ENCODE data around the gene RALGPS1. TPM values are rescaled to one million over a fixed set of nuclear protein-coding genes. Genes with fewer than 3 reads are reported as not detected.

RALGPS1 gene
- total and polyA plus RNA-seq, 7 donors = 6.6 to 18.6 (median 11.4) TPM

DNA sequence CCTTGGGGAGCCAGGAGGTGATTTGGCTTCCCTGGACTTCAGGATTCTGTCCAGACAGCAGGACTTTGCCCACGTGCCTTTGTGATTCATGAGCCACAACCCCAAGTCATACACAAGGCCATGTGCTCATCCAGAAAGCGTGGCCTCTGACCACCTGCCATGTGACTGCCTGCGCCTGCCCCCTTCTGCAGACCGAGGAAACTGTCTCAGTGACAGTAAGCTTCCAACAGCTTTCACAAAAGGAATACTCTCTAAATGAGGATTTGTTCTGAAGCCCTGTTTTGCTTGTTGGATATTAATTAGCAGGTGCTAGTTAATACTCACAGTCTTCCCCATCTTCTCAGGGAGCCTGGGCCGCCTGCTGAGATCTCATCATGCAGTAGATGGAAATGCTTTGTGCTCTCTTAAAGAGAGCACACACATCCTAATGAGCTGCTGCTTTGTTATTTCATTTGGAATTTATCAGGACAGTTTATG is 244.8 kb downstream of the RALGPS1 start:
- TF ChIP-seq POLR2A (IDR thresholded peaks at IDR 0.05) (no peak), CTCF (IDR thresholded peaks at IDR 0.05) (peak; percentile 7 to 32 (median 22)), EP300 (IDR thresholded peaks at IDR 0.05) (peak in 2 of 4 donors; percentile 73 to 82), POLR2AphosphoS5 (IDR thresholded peaks at IDR 0.05) (peak in 3 of 4 donors; percentile 58 to 86 (median 64))
- Histone ChIP-seq H3K27me3 (no peaks in the 10 kb centered on the region), H3K27ac (peak overlapping the region in 3 of 4 donors; percentile 59 to 78 (median 76)), H3K9me3 (no peaks in the 10 kb centered on the region), H3K4me1 (peaks cover 0 to 74% (median 41%) of the 10 kb centered on the region in 4 donors), H3K36me3 (no peaks in the 10 kb centered on the region), H3K4me3 (no peak overlapping the region)
- WGBS, 2 donors = 74 to 77% methylated on average over 5 of the region's 5 CpGs
- intact Hi-C loops (cut with DNase I) = no loop called here
- DNase-seq = peak; percentile 92

DNA sequence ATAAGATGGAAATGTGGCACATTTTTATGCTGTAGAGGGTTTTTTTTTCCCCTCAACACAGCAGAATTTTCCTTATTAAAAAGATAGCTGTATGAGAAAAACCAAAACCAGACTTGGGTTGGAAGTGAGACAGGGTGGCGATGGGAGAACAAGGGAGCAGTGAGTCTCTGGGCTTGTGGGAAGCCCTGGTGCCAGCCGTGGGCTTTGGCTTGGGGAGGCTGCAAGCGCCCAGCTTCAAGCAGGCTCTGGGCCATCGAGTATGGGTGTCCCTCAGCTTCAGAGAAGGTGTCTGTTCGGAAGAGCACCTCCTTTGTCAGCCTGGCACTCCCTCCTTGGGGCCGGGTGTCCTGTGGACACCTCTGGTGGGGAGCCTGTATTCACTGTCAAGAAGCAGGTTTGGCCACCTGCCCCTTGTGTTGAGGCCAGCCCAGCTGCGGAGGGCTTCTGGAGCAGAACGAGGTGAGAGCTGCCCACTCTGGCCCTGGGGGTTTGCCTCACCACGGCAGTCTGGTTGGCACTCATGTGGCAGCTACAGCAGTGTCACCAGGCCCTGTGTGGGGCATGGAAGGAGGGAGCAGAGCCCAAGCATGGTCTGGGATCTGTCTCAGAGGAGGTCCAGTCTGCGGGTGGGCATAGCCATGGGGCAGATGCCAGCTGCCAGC is 245.5 kb downstream of the RALGPS1 start:
- TF ChIP-seq EP300 (IDR thresholded peaks at IDR 0.05) = no peak
- TF ChIP-seq POLR2AphosphoS5 (IDR thresholded peaks at IDR 0.05) = no peak
- TF ChIP-seq CTCF (IDR thresholded peaks at IDR 0.05) = no peak
- no peak for TF ChIP-seq POLR2A (IDR thresholded peaks at IDR 0.05)
- 91 to 94% methylated on average over 10 of the region's 10 CpGs for WGBS, 2 donors
- Histone ChIP-seq H3K4me1 (peaks cover 0 to 67% (median 35%) of the 10 kb centered on the region in 4 donors), H3K9me3 (no peaks in the 10 kb centered on the region), H3K27ac (peak overlapping the region in 3 of 4 donors; percentile 59 to 78 (median 76)), H3K4me3 (no peak overlapping the region), H3K27me3 (no peaks in the 10 kb centered on the region), H3K36me3 (no peaks in the 10 kb centered on the region)
- peak; percentile 68 for DNase-seq
- intact Hi-C loops (cut with DNase I) = no loop called here

DNA sequence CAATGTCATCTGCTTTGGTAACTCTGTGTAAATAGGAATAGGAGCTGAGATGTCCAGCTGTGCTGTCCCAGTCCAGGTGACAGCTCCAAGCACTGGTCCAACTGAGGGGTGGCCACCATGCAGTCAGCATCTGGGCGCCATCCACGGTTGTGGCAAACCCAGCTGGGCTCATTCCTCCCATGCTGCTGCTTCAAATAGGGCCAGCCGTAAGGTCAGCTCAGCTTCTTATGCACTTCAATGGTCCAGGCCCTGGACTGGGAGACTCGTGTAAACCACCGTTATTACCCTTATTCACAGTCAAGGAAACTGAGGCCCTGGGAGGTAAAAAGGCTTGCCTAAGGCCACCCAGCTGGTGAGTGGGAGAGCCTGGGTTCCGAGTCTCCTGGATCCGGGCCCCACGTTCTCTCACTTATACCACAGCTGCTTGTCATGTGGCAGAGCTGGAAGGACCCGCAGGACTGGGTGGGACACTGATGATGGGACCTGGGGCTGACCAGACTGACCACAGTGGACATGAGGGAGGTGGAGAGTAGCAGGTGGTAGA is 246.6 kb downstream of the RALGPS1 start:
- H3K9me3 ChIP-seq = no peaks in the 10 kb centered on the region
- H3K27me3 ChIP-seq = no peaks in the 10 kb centered on the region
- H3K4me3 ChIP-seq = no peak overlapping the region
- DNase-seq = peak; percentile 53
- intact Hi-C loops (cut with DNase I) = no loop called here
- H3K36me3 ChIP-seq = no peaks in the 10 kb centered on the region
- H3K27ac ChIP-seq = peak overlapping the region in 2 of 4 donors; percentile 76 to 78
- WGBS, 2 donors = 97 to 98% methylated on average over 9 of the region's 9 CpGs
- H3K4me1 ChIP-seq = peaks cover 0 to 56% (median 29%) of the 10 kb centered on the region in 4 donors
- TF ChIP-seq CTCF (IDR thresholded peaks at IDR 0.05) (no peak), POLR2A (IDR thresholded peaks at IDR 0.05) (no peak), POLR2AphosphoS5 (IDR thresholded peaks at IDR 0.05) (no peak), EP300 (IDR thresholded peaks at IDR 0.05) (no peak)

GRCh38 chr9:127162046-127162863 is 247.7 kb downstream of the RALGPS1 start:
- no peak for TF ChIP-seq POLR2AphosphoS5 (IDR thresholded peaks at IDR 0.05)
- no peak for TF ChIP-seq EP300 (IDR thresholded peaks at IDR 0.05)
- 71 to 75% methylated on average over 9 of the region's 9 CpGs for WGBS, 2 donors
- DNase-seq = peak; percentile 50

More at GRCh38 chr9:127162046-127162863, 247.7 kb downstream of the RALGPS1 start:
- peak overlapping the region in 2 of 4 donors; percentile 63 to 76 for H3K27ac ChIP-seq
- no peaks in the 10 kb centered on the region for H3K9me3 ChIP-seq
- H3K4me3 ChIP-seq = no peak overlapping the region
- no peaks in the 10 kb centered on the region for H3K36me3 ChIP-seq
- peaks cover 0 to 56% (median 29%) of the 10 kb centered on the region in 4 donors for H3K4me1 ChIP-seq
- intact Hi-C loops (cut with DNase I) = no loop called here
- no peaks in the 10 kb centered on the region for H3K27me3 ChIP-seq

All from sigmoid colon (tissue), 7 donors.